ENCODE data around the gene STARD7. TPM values are rescaled to one million over a fixed set of nuclear protein-coding genes. Genes with fewer than 3 reads are reported as not detected.

Gene STARD7
- 140 and 161 TPM in 2 replicates for total RNA-seq (2013; cell fraction: nucleolus; rRNA removed)
- total RNA-seq (2014; rRNA removed) (215 and 229 TPM in 2 replicates), total RNA-seq (2014; rRNA removed; fragmentation: Illumina TruSeq; extraction: Trizol) (148 and 153 TPM in 2 replicates), total RNA-seq (2021) (194 and 200 TPM in 2 replicates), polyA plus RNA-seq (2011; rRNA removed) (139 and 142 TPM in 2 replicates), polyA plus RNA-seq (2014; fragmentation: Illumina TruSeq; extraction: Trizol) (154 and 182 TPM in 2 replicates), polyA plus RNA-seq (2014; fragmentation: Nextera tagmentation; extraction: Ambion mirVana) (100 to 1,000 TPM in 1 of 2 experiments, 10 to 100 TPM in 1; 85.4 to 114 TPM), polyA plus RNA-seq (2014; rRNA removed) (120 and 123 TPM in 2 replicates), polyA plus RNA-seq (2016; fragmentation: Nextera tagmentation; extraction: Ambion mirVana) (100 to 1,000 TPM; 225 to 237 TPM), polyA minus RNA-seq (2011; rRNA and poly(A)+ RNA removed) (88.6 and 126 TPM in 2 replicates), Bru-seq, nascent RNA (percentile 94 among the genes with signal in this experiment), BruChase-seq, experiment 1, labeled RNA remaining after a 6-hour chase (percentile 97 among the genes with signal in this experiment), BruChase-seq, experiment 2, labeled RNA remaining after a 2-hour chase (percentile 96 among the genes with signal in this experiment)
- 84.4 TPM for polyA plus RNA-seq (2011; ENCODE audit: low read depth)
- 75.3 and 92.3 TPM in 2 replicates for polyA plus RNA-seq (2011; cell fraction: cytosol; rRNA removed)
- 89.9 and 96.0 TPM in 2 replicates for polyA plus RNA-seq (2011; cell fraction: nucleus; rRNA removed)
- 81.5 and 83.0 TPM in 2 replicates for polyA plus RNA-seq (2012)
- polyA minus RNA-seq (2011; cell fraction: cytosol; rRNA and poly(A)+ RNA removed) = 52.3 and 75.1 TPM in 2 replicates
- 65.0 and 122 TPM in 2 replicates for polyA minus RNA-seq (2011; cell fraction: nucleus; rRNA and poly(A)+ RNA removed)
- long read RNA-seq, experiment 1, transcript STARD7-201 (8 exons, 3,368 nt) = major isoform, 131 of 160 reads
- long read RNA-seq, experiment 1, partial matches to known transcripts = 8 of 160 reads
- long read RNA-seq, experiment 1, other reads (novel, unspliced or antisense) = 21 of 160 reads
- long read RNA-seq, experiment 2, transcript STARD7-201 (8 exons, 3,368 nt) = major isoform, 92 of 241 reads
- long read RNA-seq, experiment 2, partial matches to known transcripts = 21 of 241 reads
- long read RNA-seq, experiment 2, other reads (novel, unspliced or antisense) = 126 of 241 reads

GRCh38 chr2:96208143-96209010 lies at the start of gene STARD7:
Gene STARD7, minus strand, starts transcription at chr2:96208827. Its CDS starts 393 bp downstream, at chr2:96208434.
- H4K20me1 ChIP-seq (ENCODE audit: control insufficient read depth, insufficient read depth) = peaks cover 9% of the 10 kb centered on the region
- FAIRE-seq (no peak), ATAC-seq (peak; percentile 94), DNase-seq (ENCODE audit: low read depth, low spot score) (peak; percentile 92)
- peak within 1 kb of the TSS; percentile 79 for H3K4me2 ChIP-seq (ENCODE audit: control insufficient read depth, insufficient read depth)
- peak within 1 kb of the TSS; percentile 94 for H3K4me3 ChIP-seq
- ChIA-PET SMC1A (ENCODE audit: uncharacterized antibody, unreplicated experiment) (interaction anchor here (0.9 to 3.5 kb wide), 8 partner anchors 14 to 71 kb away, joined by 3 to 21 read pairs (median 10); no protein-coding TSS in a partner anchor), CTCF (interaction anchor here (0.7 to 4.2 kb wide), 12 partner anchors 12 to 215 kb away, joined by 3 to 26 read pairs (median 5); no protein-coding TSS in a partner anchor), POLR2A (interaction anchor here (0.5 to 3.8 kb wide), 25 partner anchors 7 to 127 kb away, joined by 3 to 66 read pairs (median 4); partner anchors contain the start of genes DUSP2 and NCAPH), RAD21 (ENCODE audit: unreplicated experiment) (interaction anchor here (0.5 to 4.0 kb wide), 16 partner anchors 8 to 127 kb away, joined by 3 to 31 read pairs (median 4); partner anchors contain the start of genes ASTL and NCAPH)
- peak within 1 kb of the TSS; percentile 26 for H2AFZ ChIP-seq (ENCODE audit: control insufficient read depth, low read depth, low read length)
- intact Hi-C loops (cut with micrococcal nuclease; ENCODE audit: unreplicated experiment) = loop anchor here (1.0 to 5.0 kb wide), 4 partner anchors 58 to 129 kb away; partner anchors contain the start of genes CIAO1, DUSP2 and NCAPH
- H3K9me3 ChIP-seq (replicated peaks; ENCODE audit: control insufficient read depth, insufficient read depth, low read length) = no peaks in the 10 kb centered on the region
- H3K27ac ChIP-seq (ENCODE audit: control insufficient read depth, insufficient read depth) = peak within 1 kb of the TSS; percentile 92
- no TSS peak for BruUV-seq (replicated peaks)
- no peaks in the 10 kb centered on the region for H3K27me3 ChIP-seq (replicated peaks in 1 of 2; ENCODE audit: control insufficient read depth in 2 of 2, insufficient read depth in 2 of 2, low read length in 1 of 2)
- H3K36me3 ChIP-seq (ENCODE audit: control insufficient read depth in 2 of 2, insufficient read depth in 2 of 2, low read length in 1 of 2) = peaks cover 0 to 3% of the 10 kb centered on the region in 2 experiments; a peak in 1 of 4 replicates
- H3K9ac ChIP-seq (ENCODE audit: control insufficient read depth, insufficient read depth, low read length) = peak within 1 kb of the TSS; percentile 87
- WGBS (ENCODE audit: insufficient coverage, insufficient replicate concordance, low lambda C conversion rate, missing lambda C conversion rate) = 1% methylated on average over 83 of the region's 100 CpGs
- H3K79me2 ChIP-seq (ENCODE audit: control insufficient read depth, insufficient read depth, low read length) = peaks cover 66% of the 10 kb centered on the region
- in situ Hi-C loops (cut with MboI) = no loop called here
- peaks cover 27% of the 10 kb centered on the region for H3K4me1 ChIP-seq (ENCODE audit: control insufficient read depth, insufficient read depth, low read length)
- TF ChIP-seq MYB (IDR thresholded peaks at IDR 0.05; ENCODE audit: borderline replicate concordance, low read depth, low read length) (no peak), ZNF622 (IDR thresholded peaks at IDR 0.05) (peak; percentile 84), SUPT20H (IDR thresholded peaks at IDR 0.05; ENCODE audit: borderline replicate concordance, control insufficient read depth, low read depth, low read length) (no peak), CBFB (IDR thresholded peaks at IDR 0.05; ENCODE audit: low read depth) (0 out of 2 replicates have a peak, but pooled peaks have one; percentile 36), POLR2AphosphoS5 (IDR thresholded peaks at IDR 0.05; ENCODE audit: low read length) (peak; percentile 95), NFYA (IDR thresholded peaks at IDR 0.05; ENCODE audit: borderline replicate concordance, low read depth, low read length) (no peak), FOXK2 (IDR thresholded peaks at IDR 0.05) (peak; percentile 49; the same call in 1 of the 2 replicates), SP1 (IDR thresholded peaks at IDR 0.05; ENCODE audit: low read depth, low read length) (peak; percentile 97), NR2F1 (conservative IDR thresholded peaks at IDR 0.05) (peak; percentile 58; the same call in 1 of the 2 replicates), SMAD1 (IDR thresholded peaks at IDR 0.05; ENCODE audit: low read depth, partially characterized antibody) (no peak), USF2 (IDR thresholded peaks at IDR 0.05; ENCODE audit: borderline replicate concordance, low read depth, low read length) (no peak), ZBTB33 (IDR thresholded peaks at IDR 0.05) (no peak), POLR2AphosphoS2 (IDR thresholded peaks at IDR 0.05; ENCODE audit: low read depth, low read length) (peak; percentile 68), POU2F2 (IDR thresholded peaks at IDR 0.05; ENCODE audit: borderline replicate concordance, low read depth, low read length) (peak; percentile 94; the same call in 2 of the 3 replicates), ETV6 (conservative IDR thresholded peaks at IDR 0.05 in 1 of 2, IDR thresholded peaks at IDR 0.05 in 1 of 2; ENCODE audit: borderline replicate concordance in 1 of 2, low read depth in 1 of 2) (no peak)

All from GM12878 (cell line).